AG04449 (cell line): ENCODE results near the gene RNF227.

Source experiments
- CTCF ChIA-PET: fragments of 350-600 bp; formaldehyde crosslinking; extraction: SDS; loops from one replicate; lab custom pipeline; 2021; ENCODE audit warnings: antibody characterized with exemption; lab: Yijun Ruan, JAX
- POLR2A ChIA-PET: fragments of 400-600, 350-600 bp; formaldehyde crosslinking; extraction: SDS; loops from one replicate; lab custom pipeline; 2020; ENCODE audit warnings: antibody characterized with exemption, inconsistent platforms; lab: Yijun Ruan, JAX
- DNase-seq: peaks from one replicate; pipeline ENCODE4 v3.0.0-alpha.2; 2010; ENCODE audit warnings: low read depth, low spot score
- H3K4me3 ChIP-seq: 2 replicates; pipeline ENCODE4 v1.5.1; 2011; ENCODE audit warnings: low read depth, mild to moderate bottlenecking, control low read depth, low read length
- CTCF ChIP-seq: IDR thresholded peaks from one replicate; pipeline ENCODE4 v1.5.1; 2011; ENCODE audit warnings: mild to moderate bottlenecking, moderate library complexity, low read length, control low read depth, inconsistent platforms; ENCODE audit not compliant: insufficient read depth; ENCODE audit errors: missing control alignments

Gene RNF227

GRCh38 chr17:7931709-7932482, 15.8 kb upstream of the RNF227 start, which contains the start of the genes CNTROB and TRAPPC1:
CNTROB (plus strand) TSS chr17:7932206; CDS start chr17:7933080, 874 bp downstream.
TRAPPC1 (minus strand) TSS chr17:7931946; CDS start chr17:7931829, 117 bp downstream.
- POLR2A ChIA-PET: interaction anchor here (1.4 to 3.2 kb wide), 4 partner anchors 13 to 75 kb away, joined by 5 to 23 read pairs (median 6); partner anchors contain the start of gene RNF227
- no peak for TF ChIP-seq CTCF
- H3K4me3 ChIP-seq: peak within 1 kb of the TSS; percentile 100
- CTCF ChIA-PET: interaction anchor here (0.8 to 16.0 kb wide), 16 partner anchors 12 to 188 kb away, joined by 3 to 173 read pairs (median 6); no protein-coding TSS in a partner anchor
- DNase-seq: peak; percentile 92

- ChIA-PET POLR2A (interaction anchor here (1.4 to 3.2 kb wide), 3 partner anchors 14 to 75 kb away, joined by 6 to 23 read pairs (median 6); partner anchors contain the start of gene RNF227), CTCF (interaction anchor here (0.9 to 16.0 kb wide), 9 partner anchors 12 to 126 kb away, joined by 3 to 173 read pairs (median 19); no protein-coding TSS in a partner anchor)
- no peak for TF ChIP-seq CTCF
- no peak for DNase-seq
- H3K4me3 ChIP-seq: peak overlapping the region; percentile 100
Measured at GRCh38 chr17:7930841-7931631, 14.9 kb upstream of the RNF227 start.

- H3K4me3 ChIP-seq: peak within 1 kb of the TSS; percentile 62
- ChIA-PET POLR2A (interaction anchor here (1.5 kb wide), 1 partner anchor 13 kb away, joined by 9 read pairs; the partner anchor contains the start of gene RNF227), CTCF (interaction anchor here (0.8 to 16.0 kb wide), 7 partner anchors 12 to 112 kb away, joined by 3 to 173 read pairs (median 4); no protein-coding TSS in a partner anchor)
- TF ChIP-seq CTCF: no peak
- no peak for DNase-seq
Measured at GRCh38 chr17:7929158-7930023, 13.3 kb upstream of the RNF227 start, which contains the start of gene KCNAB3. KCNAB3 (minus strand) TSS chr17:7929856; CDS start chr17:7929435, 421 bp downstream.

- H3K4me3 ChIP-seq: no peak overlapping the region
- no peak for TF ChIP-seq CTCF
- ChIA-PET POLR2A (interaction anchor here (1.3 kb wide), 1 partner anchor 12 kb away, joined by 7 read pairs; the partner anchor contains the start of gene RNF227), CTCF (interaction anchor here (1.3 to 16.0 kb wide), 4 partner anchors 15 to 114 kb away, joined by 3 to 173 read pairs (median 10); no protein-coding TSS in a partner anchor)
- no peak for DNase-seq
Measured at GRCh38 chr17:7927596-7927995, 11.5 kb upstream of the RNF227 start.

- POLR2A ChIA-PET: no interaction called here
- no peak for DNase-seq
- no peak for TF ChIP-seq CTCF
- CTCF ChIA-PET: interaction anchor here (1.3 to 2.5 kb wide), 5 partner anchors 59 to 134 kb away, joined by 4 to 9 read pairs (median 5); no protein-coding TSS in a partner anchor
- peak overlapping the region; percentile 52 for H3K4me3 ChIP-seq
Measured at GRCh38 chr17:7922845-7923628, 6.9 kb upstream of the RNF227 start.
